Activated T-helper 1 cell treated with anti-CD3 and anti-CD28 coated beads, Interleukin-12 subunit alpha, Interleukin-12 subunit beta, Interleukin-2, Interleukin-4 antibody, amounts not matched to agents 30 ng/mL and 10 ng/mL and 1 ng/mL, durations not matched to agents 14 hours and 24 hours and 36 hours (primary cell): ENCODE data around the gene BRME1. TPM values are rescaled to one million over a fixed set of nuclear protein-coding genes. Genes with fewer than 3 reads are reported as not detected.

Experiments
- DNase-seq: peaks from one replicate; pipeline ENCODE4 v3.0.0; 2021; ENCODE audit warnings: low spot score
- H3K27ac Mint-ChIP-seq: one replicate; pipeline ENCODE4 v1.8.0; 2021; ENCODE audit warnings: mild to moderate bottlenecking, mixed read lengths
- H3K27me3 Mint-ChIP-seq: one replicate; pipeline ENCODE4 v1.8.0; 2022; ENCODE audit warnings: mild to moderate bottlenecking, moderate library complexity, mixed read lengths; ENCODE audit not compliant: insufficient read depth
- H3K36me3 Mint-ChIP-seq: one replicate; pipeline ENCODE4 v1.8.0; 2021; ENCODE audit warnings: low read depth, mixed read lengths
- H3K4me1 Mint-ChIP-seq: one replicate; pipeline ENCODE4 v1.8.0; 2021; ENCODE audit warnings: low read depth, mixed read lengths
- H3K4me3 Mint-ChIP-seq: one replicate; pipeline ENCODE4 v1.8.0; 2021; ENCODE audit warnings: mild to moderate bottlenecking, moderate library complexity, mixed read lengths
- H3K9me3 Mint-ChIP-seq: one replicate; pipeline ENCODE4 v1.8.0; 2021; ENCODE audit warnings: mixed read lengths
- intact Hi-C: fragments of 100-400 bp; cut with micrococcal nuclease; formaldehyde crosslinking; loops from one replicate; pipeline ENCODE4 v1.15.1; 2024
- total RNA-seq: library from RNA; stranded (reverse); gene quantifications from 2 replicates; pipeline ENCODE4 v1.2.3, GENCODE V29; 2022

Gene BRME1
- total RNA-seq, 1 donor from 2014 or later: 16.6 TPM

DNA sequence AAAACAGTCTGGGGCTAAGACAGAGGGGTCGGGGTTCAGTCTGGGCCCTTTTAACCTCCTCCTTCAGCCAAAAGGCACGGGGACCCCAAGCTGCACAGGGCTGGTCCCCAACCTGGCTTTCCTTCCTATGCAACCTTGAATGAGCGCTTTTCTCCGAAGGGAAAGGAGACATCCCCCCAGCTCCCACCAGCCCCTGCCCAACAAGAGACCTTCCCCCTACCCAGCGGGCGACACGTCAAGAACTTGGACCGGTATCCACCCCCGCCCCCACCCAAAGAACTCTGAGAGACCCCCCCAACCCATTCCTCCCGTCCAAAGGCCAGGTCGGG lies 64.0 kb downstream of the BRME1 start:
- peak overlapping the region; percentile 96 for H3K27ac Mint-ChIP-seq
- H3K4me3 Mint-ChIP-seq: peak overlapping the region; percentile 93
- no peak for DNase-seq
- no peaks in the 10 kb centered on the region for H3K27me3 Mint-ChIP-seq
- H3K36me3 Mint-ChIP-seq: peaks cover 15% of the 10 kb centered on the region
- no peaks in the 10 kb centered on the region for H3K9me3 Mint-ChIP-seq
- intact Hi-C loops: no loop called here
- peaks cover 53% of the 10 kb centered on the region for H3K4me1 Mint-ChIP-seq

DNA sequence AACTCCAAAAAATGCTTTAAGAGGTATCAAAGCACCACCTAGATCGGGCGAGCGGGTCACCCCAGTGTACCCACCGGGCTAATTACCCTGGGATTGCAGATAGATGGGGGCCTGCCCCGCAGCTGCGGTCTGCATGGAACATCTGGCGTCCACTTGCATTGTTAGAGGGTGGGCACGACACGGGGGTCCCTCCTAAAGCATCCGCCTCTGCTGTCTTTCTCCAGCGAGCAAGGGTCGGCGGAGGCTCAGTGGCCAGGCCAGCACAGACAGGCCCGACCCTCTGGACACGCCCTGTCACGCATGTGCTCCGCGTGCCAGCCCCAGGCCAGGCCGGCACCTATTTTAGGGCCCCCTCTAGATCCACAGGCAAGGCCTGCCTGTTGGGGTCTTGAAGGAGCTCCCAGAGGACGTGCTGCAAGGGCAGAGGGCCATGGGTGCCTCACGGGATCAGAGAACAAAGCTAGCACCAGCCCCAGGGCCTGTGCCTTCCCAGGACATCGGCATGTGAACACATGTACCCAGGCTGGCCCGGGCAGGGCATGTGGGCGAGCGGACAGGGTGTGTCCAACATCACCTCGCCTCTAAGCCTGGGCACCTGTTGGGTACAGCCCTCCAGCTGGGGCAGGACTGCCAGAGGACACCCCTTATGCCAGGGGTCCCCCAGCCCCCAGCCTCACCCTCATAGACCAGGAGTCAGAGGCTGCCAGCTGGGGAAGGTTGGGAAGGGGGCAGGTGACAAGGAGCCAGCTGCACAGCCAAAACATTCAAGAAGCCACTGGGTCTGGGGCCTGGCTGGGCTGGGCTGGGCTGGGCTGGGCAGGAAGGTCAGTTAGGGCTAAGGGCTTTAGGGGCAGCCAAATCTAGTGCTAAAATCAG lies 64.6 kb downstream of the BRME1 start:
- peak overlapping the region; percentile 96 for H3K27ac Mint-ChIP-seq
- peaks cover 14% of the 10 kb centered on the region for H3K36me3 Mint-ChIP-seq
- no peaks in the 10 kb centered on the region for H3K27me3 Mint-ChIP-seq
- no peaks in the 10 kb centered on the region for H3K9me3 Mint-ChIP-seq
- intact Hi-C loops: no loop called here
- peak overlapping the region; percentile 93 for H3K4me3 Mint-ChIP-seq
- DNase-seq: no peak
- H3K4me1 Mint-ChIP-seq: peaks cover 53% of the 10 kb centered on the region

DNA sequence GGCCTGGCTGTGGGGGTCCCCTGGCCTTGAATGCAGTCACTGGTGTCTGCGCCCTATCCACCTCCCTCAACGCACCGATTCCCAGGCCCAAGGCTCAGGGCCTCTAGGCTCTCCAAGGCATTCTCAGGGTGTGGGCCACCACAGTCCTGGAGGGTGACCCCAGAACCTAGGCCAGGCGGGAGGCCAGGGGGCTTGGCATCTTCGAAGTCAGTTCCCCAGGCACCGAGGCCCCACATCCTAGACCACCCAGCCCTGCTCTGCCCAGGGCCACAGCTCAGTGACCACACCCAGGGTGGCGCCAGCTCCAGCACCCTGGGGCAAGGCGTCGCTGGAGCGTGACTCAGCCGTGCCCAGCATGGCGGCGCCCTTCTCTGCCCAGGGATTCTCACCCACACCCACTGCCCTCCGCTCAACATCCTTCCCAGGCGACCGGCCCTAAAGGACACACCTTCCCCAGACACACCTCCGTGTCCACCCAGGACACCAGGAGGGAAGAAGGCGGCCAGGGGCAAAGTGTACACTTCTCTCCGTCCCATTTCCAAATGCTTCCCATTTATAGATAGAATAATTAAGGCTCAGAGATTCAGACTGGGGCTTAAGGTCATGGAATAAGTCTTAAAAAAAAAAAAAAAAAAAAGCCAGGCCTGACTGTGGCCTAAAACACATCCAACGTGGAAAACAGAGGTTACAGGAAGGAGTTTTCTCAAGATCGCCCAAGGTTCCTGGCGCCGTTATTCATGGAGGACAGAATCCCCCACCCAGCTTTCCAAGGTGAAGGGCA lies 65.4 kb downstream of the BRME1 start:
- Mint-ChIP-seq H3K4me1 (peaks cover 44% of the 10 kb centered on the region), H3K9me3 (no peaks in the 10 kb centered on the region)
- no peak for DNase-seq

DNA sequence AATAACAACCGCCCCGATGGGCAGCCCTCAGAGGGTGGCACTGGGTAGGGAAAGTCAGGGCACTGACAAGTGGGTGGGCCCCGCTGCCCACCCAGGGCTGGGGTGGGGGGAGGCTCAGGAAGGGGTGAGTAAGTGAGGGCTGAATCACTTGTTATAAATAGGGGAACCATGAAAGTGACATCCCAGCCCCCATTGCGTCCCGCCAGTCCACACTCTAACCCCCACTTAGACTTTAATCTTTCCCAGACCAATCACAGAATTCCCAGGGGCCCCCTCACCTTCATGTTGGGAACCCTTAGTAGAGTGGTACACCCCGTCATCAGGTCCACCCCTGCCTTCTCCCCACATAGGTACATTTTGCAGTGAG lies 66.0 kb downstream of the BRME1 start:
- peak overlapping the region; percentile 96 for H3K27ac Mint-ChIP-seq
- peaks cover 39% of the 10 kb centered on the region for H3K4me1 Mint-ChIP-seq
- no peak for DNase-seq
- no peaks in the 10 kb centered on the region for H3K9me3 Mint-ChIP-seq
- H3K27me3 Mint-ChIP-seq: no peaks in the 10 kb centered on the region
- intact Hi-C loops: loop anchor here (1.0 to 5.0 kb wide), 9 partner anchors 7 to 688 kb away; partner anchors contain the start of genes ADGRE5, C19orf53, IER2 and STX10
- H3K4me3 Mint-ChIP-seq: peak overlapping the region; percentile 93
- H3K36me3 Mint-ChIP-seq: peaks cover 14% of the 10 kb centered on the region

More for the DNA sequence above, 65.4 kb downstream of the BRME1 start:
- intact Hi-C loops: no loop called here
- H3K36me3 Mint-ChIP-seq: peaks cover 14% of the 10 kb centered on the region
- peak overlapping the region; percentile 96 for H3K27ac Mint-ChIP-seq
- peak overlapping the region; percentile 93 for H3K4me3 Mint-ChIP-seq
- H3K27me3 Mint-ChIP-seq: no peaks in the 10 kb centered on the region

DNA sequence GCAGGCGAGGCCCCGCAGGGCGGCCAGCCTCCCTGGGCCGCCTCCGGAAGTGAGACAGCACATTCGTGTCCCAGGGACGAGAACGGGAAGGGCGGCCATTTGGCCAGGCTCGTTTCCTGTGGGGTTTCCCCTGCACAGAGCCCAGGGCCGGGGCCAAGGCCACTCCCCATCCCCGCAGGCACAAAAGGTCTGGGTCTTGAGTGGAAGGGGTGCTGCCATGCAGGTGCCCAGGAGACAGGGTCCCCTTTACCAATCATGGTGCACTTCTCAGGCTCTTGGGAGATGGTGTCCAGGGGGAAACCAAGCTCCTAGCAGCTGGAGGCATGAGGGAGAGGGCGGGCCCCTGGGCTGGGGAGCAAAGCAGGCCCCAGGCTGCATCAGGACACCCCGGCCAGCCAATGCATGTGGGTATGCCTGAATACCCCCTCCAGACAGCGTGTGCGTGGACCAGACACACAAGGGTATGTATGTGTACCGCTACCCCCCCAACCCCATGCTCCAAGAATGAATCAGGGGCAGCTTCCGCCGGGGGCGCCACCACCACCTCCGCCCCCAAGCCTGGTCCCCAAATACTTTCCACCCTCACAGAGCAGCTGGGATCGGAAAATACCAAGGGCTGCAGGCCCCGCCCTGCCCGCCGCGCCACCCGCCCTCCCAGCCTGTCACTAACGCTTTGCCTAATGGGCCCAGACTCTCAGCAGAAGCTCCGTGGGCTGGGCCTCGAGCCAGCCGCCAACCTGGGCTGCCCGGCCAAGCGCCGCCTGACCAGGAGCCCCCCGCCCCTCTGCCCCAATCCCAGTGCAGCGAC lies 66.6 kb downstream of the BRME1 start:
- Mint-ChIP-seq H3K27ac (peak overlapping the region; percentile 99), H3K4me3 (peak overlapping the region; percentile 93), H3K9me3 (no peaks in the 10 kb centered on the region), H3K36me3 (peaks cover 17% of the 10 kb centered on the region), H3K27me3 (no peaks in the 10 kb centered on the region), H3K4me1 (peaks cover 36% of the 10 kb centered on the region)
- intact Hi-C loops: loop anchor here (1.0 to 5.0 kb wide), 9 partner anchors 8 to 687 kb away; partner anchors contain the start of genes ADGRE5, C19orf53, IER2 and STX10
- DNase-seq: peak; percentile 79

DNA sequence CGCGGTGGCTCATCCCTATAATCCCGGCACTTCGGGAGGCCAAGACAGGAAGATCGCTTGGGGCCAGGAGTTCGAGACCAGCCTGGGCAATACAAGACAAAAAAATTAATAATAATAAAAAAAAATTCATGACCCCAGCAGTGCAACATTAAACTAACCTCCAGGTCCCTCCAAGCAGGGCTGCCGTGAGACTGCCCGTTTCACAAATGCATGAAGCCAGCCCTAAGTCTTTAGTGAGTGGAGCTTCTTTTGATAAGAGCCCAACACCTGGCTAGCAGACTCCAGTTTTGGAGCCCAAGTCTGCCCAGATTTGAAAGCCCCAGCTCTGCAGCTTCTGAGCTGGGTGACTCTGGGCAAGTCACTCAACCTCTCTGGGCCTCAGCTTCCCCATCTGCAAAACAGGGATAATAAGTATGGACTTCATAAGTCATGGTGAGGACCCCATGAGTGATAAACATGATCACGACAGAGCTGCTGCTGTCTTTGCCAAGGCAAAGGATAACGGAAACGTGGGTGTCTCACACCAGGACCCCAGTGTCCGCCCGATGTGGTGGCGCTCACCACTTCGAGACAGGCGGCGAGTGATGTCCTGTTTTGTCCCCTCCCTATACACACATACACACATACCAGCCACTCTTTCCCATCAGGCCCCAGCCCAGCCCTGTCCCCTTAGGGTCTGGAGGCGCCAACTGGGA lies 67.3 kb downstream of the BRME1 start:
- peaks cover 23% of the 10 kb centered on the region for H3K36me3 Mint-ChIP-seq
- intact Hi-C loops: loop anchor here (1.0 to 5.0 kb wide), 9 partner anchors 9 to 686 kb away; partner anchors contain the start of genes ADGRE5, C19orf53, IER2 and STX10
- DNase-seq: no peak
- peaks cover 41% of the 10 kb centered on the region for H3K4me1 Mint-ChIP-seq
- H3K27me3 Mint-ChIP-seq: no peaks in the 10 kb centered on the region
- H3K9me3 Mint-ChIP-seq: no peaks in the 10 kb centered on the region
- peak overlapping the region; percentile 99 for H3K27ac Mint-ChIP-seq
- peak overlapping the region; percentile 93 for H3K4me3 Mint-ChIP-seq

DNA sequence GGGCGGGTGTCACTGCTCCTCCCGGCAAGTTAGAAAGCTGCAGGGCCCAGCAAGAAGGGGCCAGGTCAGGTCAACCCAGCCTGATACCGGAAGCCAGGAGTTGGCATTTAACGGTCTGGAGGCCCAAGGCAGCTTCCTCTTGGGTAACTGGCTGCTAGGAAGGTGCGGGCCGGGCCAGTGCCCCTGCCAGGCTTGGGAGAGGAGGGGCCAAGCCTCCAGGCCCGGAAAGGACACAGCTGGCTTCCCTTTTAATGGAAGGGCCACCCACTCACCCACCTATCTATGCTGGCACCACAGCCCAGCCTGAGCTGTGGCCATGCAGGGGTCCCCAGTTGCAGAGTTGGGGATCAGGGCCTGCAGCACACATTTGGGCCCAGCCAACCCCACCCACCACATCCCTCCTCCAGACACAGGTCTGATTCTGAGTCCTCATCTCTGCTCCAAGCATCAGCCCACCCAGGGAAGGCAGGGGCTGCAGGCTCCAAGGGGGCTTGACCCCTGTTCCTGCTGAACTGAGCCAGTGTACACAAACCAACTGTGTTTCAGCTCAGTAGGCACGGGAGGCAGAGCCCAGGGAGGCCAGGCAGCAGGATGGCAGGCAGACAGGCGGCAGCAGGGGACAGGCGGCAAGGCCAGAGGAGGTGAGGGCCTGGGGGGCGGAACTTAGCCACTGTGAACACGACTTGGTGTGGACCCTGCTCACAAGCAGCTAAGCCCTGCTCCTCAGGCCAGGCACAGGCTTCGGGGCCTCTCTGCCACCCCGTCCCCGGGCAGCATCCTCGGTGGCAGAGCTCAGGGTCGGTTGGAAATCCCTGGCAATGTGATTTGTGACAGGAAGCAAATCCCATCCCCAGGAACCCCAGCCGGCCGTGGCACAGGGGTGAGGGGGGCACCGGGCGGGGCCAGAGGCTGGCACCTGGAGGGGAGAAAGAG lies 69.9 kb downstream of the BRME1 start:
- peak overlapping the region; percentile 84 for H3K4me3 Mint-ChIP-seq
- no peak for DNase-seq
- H3K27ac Mint-ChIP-seq: peak overlapping the region; percentile 99
- no peaks in the 10 kb centered on the region for H3K27me3 Mint-ChIP-seq
- intact Hi-C loops: loop anchor here (5.0 kb wide), 3 partner anchors 89 to 684 kb away; partner anchors contain the start of genes ADGRE5, IER2 and STX10
- peaks cover 47% of the 10 kb centered on the region for H3K4me1 Mint-ChIP-seq
- peaks cover 30% of the 10 kb centered on the region for H3K36me3 Mint-ChIP-seq
- no peaks in the 10 kb centered on the region for H3K9me3 Mint-ChIP-seq

DNA sequence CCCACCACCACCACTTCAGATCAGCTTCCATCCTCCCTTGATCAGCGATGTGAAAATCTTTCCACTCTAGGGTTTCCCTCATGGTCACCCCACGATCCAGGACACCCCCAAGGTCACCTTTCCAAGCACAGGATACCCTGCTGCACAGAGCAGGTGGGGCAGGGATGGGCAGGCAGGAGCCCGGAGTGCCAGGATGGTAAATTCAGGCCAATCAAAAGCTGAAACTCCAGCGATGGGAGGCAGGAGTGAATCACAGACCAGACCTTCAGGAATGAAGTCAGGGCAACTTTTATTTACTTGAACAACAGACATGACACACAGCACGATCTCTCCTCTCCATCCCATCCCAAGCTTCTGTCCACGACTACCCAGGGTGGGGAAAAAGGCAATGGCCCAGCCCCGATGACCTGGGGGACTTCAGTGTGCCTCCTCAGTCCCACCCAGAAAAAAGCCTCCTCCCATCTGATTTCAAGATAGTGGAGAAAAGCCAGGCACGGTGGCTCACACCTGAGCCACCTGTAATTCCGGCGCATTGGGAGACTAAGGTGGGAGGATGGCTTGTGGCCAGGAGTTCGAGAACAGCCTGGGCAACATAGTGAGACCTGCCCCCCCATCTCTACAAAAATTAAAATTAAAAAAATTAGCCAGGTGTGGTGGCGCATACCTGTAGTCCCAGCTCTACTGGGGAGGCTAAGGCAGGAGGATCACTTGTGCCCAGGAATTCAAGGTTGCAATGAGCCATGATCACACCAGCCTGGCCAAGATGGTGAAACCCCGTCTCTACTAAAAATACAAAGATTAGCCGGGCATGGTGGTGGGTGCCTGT lies 71.5 kb downstream of the BRME1 start:
- intact Hi-C loops: loop anchor here (5.0 kb wide), 3 partner anchors 87 to 682 kb away; partner anchors contain the start of genes ADGRE5, IER2 and STX10
- Mint-ChIP-seq H3K4me3 (peak overlapping the region; percentile 76), H3K36me3 (peaks cover 22% of the 10 kb centered on the region), H3K4me1 (peaks cover 37% of the 10 kb centered on the region), H3K27me3 (no peaks in the 10 kb centered on the region), H3K27ac (peak overlapping the region; percentile 84), H3K9me3 (no peaks in the 10 kb centered on the region)
- no peak for DNase-seq

DNA sequence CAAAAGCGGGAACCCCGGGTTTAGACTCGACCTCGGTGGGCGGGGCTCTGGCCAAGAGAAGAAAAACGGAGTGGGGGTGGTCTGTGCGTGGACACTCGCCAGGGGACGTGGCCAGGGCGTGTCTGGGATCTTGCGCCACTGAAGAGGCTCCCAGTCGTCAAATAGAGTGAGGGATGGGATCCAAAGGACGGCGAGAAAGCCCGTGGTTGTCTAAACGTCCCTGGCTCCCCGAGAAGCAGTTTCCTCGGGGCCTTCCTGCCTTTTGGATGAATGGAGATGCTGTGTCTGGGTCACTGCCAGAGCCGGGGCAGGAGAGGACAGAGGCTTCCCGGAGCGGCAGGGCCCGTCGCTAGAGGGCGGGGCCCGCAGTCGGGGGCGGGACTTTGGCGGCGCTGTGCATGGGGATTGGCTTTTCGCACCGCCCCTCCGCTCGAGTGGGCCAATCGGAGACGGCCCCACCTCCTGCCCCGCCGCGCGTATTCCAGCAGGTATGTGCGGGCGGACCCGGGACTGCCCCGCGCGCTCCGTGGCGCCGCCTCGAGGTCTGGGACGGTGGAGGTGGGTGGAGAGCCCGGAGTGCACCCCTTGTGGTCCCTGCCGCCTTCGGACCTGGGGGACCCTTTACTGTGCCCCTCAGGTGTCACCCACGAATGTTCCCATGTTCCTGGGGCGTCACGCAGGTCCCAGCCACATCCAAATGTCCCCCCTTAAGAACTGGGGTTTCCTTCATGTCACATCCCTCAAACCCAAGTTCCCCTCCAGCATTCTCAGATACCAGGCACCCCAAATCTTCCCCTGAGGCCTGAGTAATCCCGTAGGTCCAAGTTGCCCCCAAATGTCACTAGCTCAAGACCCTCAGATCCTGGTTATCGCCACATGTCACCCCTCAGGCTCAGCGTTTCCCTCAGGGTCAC lies 72.3 kb downstream of the BRME1 start:
- Mint-ChIP-seq H3K27me3 (no peaks in the 10 kb centered on the region), H3K36me3 (peaks cover 24% of the 10 kb centered on the region), H3K27ac (peak overlapping the region; percentile 86), H3K4me3 (peak overlapping the region; percentile 76), H3K4me1 (peaks cover 32% of the 10 kb centered on the region), H3K9me3 (no peaks in the 10 kb centered on the region)
- intact Hi-C loops: loop anchor here (1.0 to 2.0 kb wide), 2 partner anchors 13 to 38 kb away; partner anchors contain the start of gene ZSWIM4
- peak; percentile 91 for DNase-seq
